GM12878 (cell line): Measurements from ENCODE around the gene PRR7. TPM values are rescaled to one million over a fixed set of nuclear protein-coding genes. Genes with fewer than 3 reads are reported as not detected.

Experiments used
- ATAC-seq: fragments of 200-7000 bp; cut with Tn5 transposase; 3 replicates; pipeline ENCODE4 v1.9.1; 2020; ENCODE audit warnings: mild to moderate bottlenecking, moderate library complexity
- BruUV-seq: library from RNA; stranded (reverse); fragments of 400-500 nt; replicated peaks from 2 replicates; lab custom pipeline; 2021; lab: Mats Ljungman, UMichigan
- CTCF ChIA-PET: fragments of 300-600 bp; sonication (Branson Sonifier 250); formaldehyde crosslinking; extraction: SDS; loops from one replicate; lab custom pipeline; 2021; ENCODE audit warnings: inconsistent platforms; lab: Yijun Ruan, JAX
- POLR2A ChIA-PET: fragments of 350-600 bp; formaldehyde crosslinking; extraction: SDS; loops from one replicate; lab custom pipeline; 2021; ENCODE audit warnings: inconsistent platforms; lab: Charles Lee
- RAD21 ChIA-PET: fragments of 300-600 bp; sonication (Branson Sonifier 250); formaldehyde crosslinking; loops from one replicate; lab custom pipeline; 2023; ENCODE audit warnings: antibody characterized with exemption; ENCODE audit not compliant: unreplicated experiment; lab: Charles Lee
- SMC1A ChIA-PET: fragments of 300-600 bp; sonication (Branson Sonifier 250); formaldehyde crosslinking; loops from one replicate; lab custom pipeline; 2023; ENCODE audit not compliant: unreplicated experiment, uncharacterized antibody; lab: Charles Lee
- DNase-seq: peaks from one replicate; pipeline ENCODE4 v3.0.0-alpha.2; 2011; ENCODE audit warnings: low read depth, low spot score
- FAIRE-seq: peaks from 3 replicates; lab custom pipeline; 2011; peaks lifted over from hg19 to GRCh38; lab: Jason Lieb, UNC
- H2AFZ ChIP-seq: 2 replicates; pipeline ENCODE4 v1.6.0; 2011; ENCODE audit warnings: low read depth, low read length, control low read depth; ENCODE audit not compliant: control insufficient read depth
- H3K27ac ChIP-seq: 2 replicates; pipeline ENCODE4 v1.5.1; 2011; ENCODE audit warnings: control low read depth; ENCODE audit not compliant: control insufficient read depth, insufficient read depth
- H3K27me3 ChIP-seq, 2 experiments: replicated peaks in 1 of 2; 2 replicates each; pipeline versions ENCODE4 v1.6.0 to v1.6.1; 2011; ENCODE audit warnings: low read length in 1 of 2; ENCODE audit not compliant: control insufficient read depth in 2 of 2, insufficient read depth in 2 of 2
- H3K36me3 ChIP-seq, 2 experiments: 2 replicates each; pipeline ENCODE4 v1.5.1; 2011; ENCODE audit warnings: low read length in 1 of 2; ENCODE audit not compliant: control insufficient read depth in 2 of 2, insufficient read depth in 2 of 2
- H3K4me1 ChIP-seq: 2 replicates; pipeline ENCODE4 v1.6.1; 2011; ENCODE audit warnings: mild to moderate bottlenecking, low read length, moderate library complexity, mixed read lengths; ENCODE audit not compliant: control insufficient read depth, insufficient read depth
- H3K4me2 ChIP-seq: 2 replicates; pipeline ENCODE4 v1.6.0; 2011; ENCODE audit warnings: control low read depth; ENCODE audit not compliant: control insufficient read depth, insufficient read depth
- H3K4me3 ChIP-seq: fragments of 200-600 bp; sonication (generic); 2 replicates; pipeline ENCODE4 v1.5.1; 2016
- H3K79me2 ChIP-seq: 2 replicates; pipeline ENCODE4 v1.6.0; 2011; ENCODE audit warnings: low read length; ENCODE audit not compliant: control insufficient read depth, insufficient read depth
- H3K9ac ChIP-seq: 2 replicates; pipeline ENCODE4 v1.8.0; 2011; ENCODE audit warnings: low read length, control low read depth, mixed read lengths; ENCODE audit not compliant: control insufficient read depth, insufficient read depth
- H3K9me3 ChIP-seq: replicated peaks from 3 replicates; pipeline ENCODE4 v1.5.1; 2011; ENCODE audit warnings: mild to moderate bottlenecking, low read length; ENCODE audit not compliant: control insufficient read depth, insufficient read depth
- H4K20me1 ChIP-seq: 2 replicates; pipeline ENCODE4 v1.6.0; 2011; ENCODE audit not compliant: control insufficient read depth, insufficient read depth
- CBX5 ChIP-seq: sonication (generic); IDR thresholded peaks from 2 replicates; pipeline ENCODE4 v1.6.1; 2016; ENCODE audit warnings: low read depth, moderate library complexity, mild to moderate bottlenecking, inconsistent platforms
- KLF5 ChIP-seq: fragments of 450-650 bp; IDR thresholded peaks from 2 replicates; pipeline ENCODE4 v1.6.1; 2014; ENCODE audit warnings: mild to moderate bottlenecking; ENCODE audit not compliant: partially characterized antibody
- NR2C1 ChIP-seq: fragments of 450-650 bp; IDR thresholded peaks from 2 replicates; pipeline ENCODE4 v1.6.1; 2017; ENCODE audit warnings: antibody characterized with exemption, mild to moderate bottlenecking, moderate library complexity
- NR2F1 ChIP-seq: fragments of 450-650 bp; conservative IDR thresholded peaks from 2 replicates; pipeline ENCODE4 v1.6.1; 2017; ENCODE audit warnings: mild to moderate bottlenecking
- POLR2A ChIP-seq: IDR thresholded peaks from 2 replicates; pipeline ENCODE4 v1.6.1; 2011; ENCODE audit warnings: low read depth, mild to moderate bottlenecking, low read length
- RUNX3 ChIP-seq: IDR thresholded peaks from 2 replicates; pipeline ENCODE4 v1.6.1; 2012; ENCODE audit warnings: low read length, inconsistent platforms
- SKIL ChIP-seq: fragments of 450-650 bp; IDR thresholded peaks from 2 replicates; pipeline ENCODE4 v1.6.1; 2017; ENCODE audit warnings: mild to moderate bottlenecking, low read depth, inconsistent platforms; ENCODE audit not compliant: poor library complexity, severe bottlenecking
- SRF ChIP-seq, 2 experiments: IDR thresholded peaks; 2 replicates each; pipeline ENCODE4 v1.6.1; 2011; ENCODE audit warnings: low read depth in 2 of 2, low read length in 2 of 2, mild to moderate bottlenecking in 1 of 2, moderate library complexity in 1 of 2
- WGBS: methylation state at CpG from one replicate; pipeline ENCODE4 v1.1.6; 2016; ENCODE audit warnings: low lambda C conversion rate; ENCODE audit not compliant: insufficient replicate concordance, insufficient coverage; ENCODE audit errors: missing lambda C conversion rate; 5-methylcytosine and 5-hydroxymethylcytosine counted together
- in situ Hi-C: fragments of 300-500 bp; cut with MboI; formaldehyde crosslinking; loops from 9 replicates; pipeline ENCODE4 v1.14.3; 2018; ENCODE audit warnings: mixed read lengths
- intact Hi-C: fragments of 100-400 bp; cut with micrococcal nuclease; formaldehyde crosslinking; loops from one replicate; pipeline ENCODE4 v1.14.2; 2022; ENCODE audit not compliant: unreplicated experiment
- polyA plus RNA-seq, 11 experiments: library from polyadenylated mRNA; depleted of rRNA in 4 of 11; unstranded in 6 of 11; stranded (reverse) in 5 of 11; fragments of >200 nt; fragmentation: Nextera tagmentation in 4 of 11; fragmentation: Illumina TruSeq in 1 of 11; extraction: Ambion mirVana in 4 of 11; extraction: Trizol in 1 of 11; gene quantifications; 1 replicate in 1 of 11; 2 replicates in 10 of 11; pipeline versions ENCODE4 v1.2.1 to v1.2.3, GENCODE V29; 2011 to 2016; ENCODE audit warnings: inconsistent platforms in 2 of 11, missing spikeins in 2 of 11, low read depth in 1 of 11
- total RNA-seq, 4 experiments: library from RNA; depleted of rRNA in 3 of 4; stranded (reverse); fragments of >200 nt in 3 of 4; fragmentation: Illumina TruSeq in 1 of 4; extraction: Trizol in 1 of 4; gene quantifications; 2 replicates each; pipeline versions ENCODE4 v1.2.1 to v1.2.3, GENCODE V29; 2013 to 2021

PRR7 gene
- total and polyA plus RNA-seq, 10 of the 15 experiments (the other 5 are each of a cell fraction or from before 2014, with no cell fraction given): 0.09 to 18.8 (median 4.6) TPM; not detected in 2

DNA sequence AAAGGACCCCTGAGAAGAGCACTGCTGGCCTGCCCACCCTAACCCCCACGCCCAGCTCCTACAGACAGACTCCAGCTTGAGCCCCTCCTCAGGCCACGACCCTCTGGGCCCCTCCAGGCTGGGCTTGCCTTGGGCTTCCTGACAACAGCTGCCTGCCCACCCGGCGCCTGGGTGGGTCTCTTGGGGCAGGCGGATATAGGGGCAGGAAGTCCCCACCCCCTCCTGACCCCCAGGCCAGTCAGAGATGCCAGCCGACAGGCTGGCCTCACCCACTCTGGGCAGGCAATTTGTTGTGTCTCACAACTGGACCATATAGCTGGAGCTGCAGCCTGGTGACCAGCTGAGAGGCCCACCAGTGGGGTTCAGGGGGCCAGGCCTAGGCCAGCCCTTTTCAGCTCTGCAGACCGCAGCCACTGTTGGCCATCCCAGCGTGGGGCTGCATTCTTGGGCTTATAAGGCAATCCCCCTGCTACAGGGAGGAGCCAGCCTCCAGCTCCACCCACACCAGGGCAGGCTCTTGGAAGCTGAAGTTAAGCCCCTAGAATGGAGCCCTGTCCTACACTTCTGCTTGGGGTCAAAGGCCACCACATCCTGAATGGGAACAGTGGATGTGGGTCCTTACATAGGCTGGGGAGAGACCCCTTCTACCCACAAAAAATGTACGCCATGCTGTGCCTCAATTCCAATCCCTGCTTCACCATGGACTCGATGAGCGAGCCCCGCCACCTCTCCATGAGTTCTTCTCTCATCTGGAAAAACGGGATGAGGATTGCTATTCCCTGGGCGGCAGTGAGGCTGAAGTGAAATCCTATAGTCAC is 48.8 kb downstream of the PRR7 start:
- ATAC-seq (peak; percentile 32), FAIRE-seq (no peak), DNase-seq (no peak)
- H3K79me2 ChIP-seq: peaks cover 6% of the 10 kb centered on the region
- 58% methylated on average over 13 of the region's 14 CpGs for WGBS
- H2AFZ ChIP-seq: no peak overlapping the region
- H3K9ac ChIP-seq: peak overlapping the region; percentile 10; the same call in 1 of the 2 replicates
- POLR2A ChIA-PET: interaction anchor here (1.0 to 4.2 kb wide), 4 partner anchors 11 to 106 kb away, joined by 3 to 18 read pairs (median 6); no protein-coding TSS in a partner anchor
- intact Hi-C loops (no loop called here), in situ Hi-C loops (no loop called here)
- peaks cover 0 to 4% of the 10 kb centered on the region in 2 experiments; a peak in 2 of 4 replicates for H3K36me3 ChIP-seq
- SMC1A ChIA-PET: interaction anchor here (0.7 to 2.2 kb wide), 6 partner anchors 15 to 185 kb away, joined by 3 to 11 read pairs (median 4); no protein-coding TSS in a partner anchor
- no peaks in the 10 kb centered on the region for H3K9me3 ChIP-seq
- peaks cover 26% of the 10 kb centered on the region for H3K4me1 ChIP-seq
- TF ChIP-seq RUNX3 (0 out of 2 replicates have a peak, but pooled peaks have one; percentile 29), POLR2A (0 out of 2 replicates have a peak, but pooled peaks have one; percentile 2), SKIL (no peak), NR2C1 (peak; percentile 33; the same call in 1 of the 2 replicates), CBX5 (no peak), NR2F1 (peak; percentile 57), SRF (IDR thresholded peaks at IDR 0.05; ENCODE audit: low read depth in 2 of 2, low read length in 2 of 2) (peak; percentile 66 to 94), KLF5 (no peak)
- RAD21 ChIA-PET: interaction anchor here (1.1 to 2.8 kb wide), 9 partner anchors 13 to 184 kb away, joined by 3 to 17 read pairs (median 4); partner anchors contain the start of gene MXD3
- CTCF ChIA-PET: interaction anchor here (0.6 to 4.9 kb wide), 14 partner anchors 13 to 835 kb away, joined by 3 to 36 read pairs (median 5); partner anchors contain the start of gene DOK3
- peak overlapping the region; percentile 90 for H3K4me2 ChIP-seq
- H3K27me3 ChIP-seq: no peaks in the 10 kb centered on the region; a peak in 1 of 4 replicates
- TSS peak; percentile 65 for BruUV-seq
- no peak overlapping the region; the same call in 1 of the 2 replicates for H3K4me3 ChIP-seq
- H3K27ac ChIP-seq: peak overlapping the region; percentile 69
- no peaks in the 10 kb centered on the region for H4K20me1 ChIP-seq
